ENCODE results near the gene DCN.

Gene DCN

GRCh38 chr12:91185421-91185820 is 2.8 kb upstream of the DCN start:
- DNase-seq: no peak

GRCh38 chr12:91183551-91183950 is 934 bp upstream of the DCN start:
- no peak for DNase-seq

GRCh38 chr12:91180582-91181395 is 1.8 kb downstream of the DCN start:
- DNase-seq: no peak

- no peak for DNase-seq
Measured at GRCh38 chr12:91179966-91180561, 2.6 kb downstream of the DCN start.

- no peak for DNase-seq
Measured at GRCh38 chr12:91179315-91179714, 3.3 kb downstream of the DCN start.

- no peak for DNase-seq
Measured at GRCh38 chr12:91178781-91179180, 3.8 kb downstream of the DCN start.

- no peak for DNase-seq
Measured at GRCh38 chr12:91178139-91178561, 4.5 kb downstream of the DCN start.

GRCh38 chr12:91177381-91177780 is 5.2 kb downstream of the DCN start:
- DNase-seq: no peak

- DNase-seq: no peak
Measured at GRCh38 chr12:91176915-91177314, 5.7 kb downstream of the DCN start.

- DNase-seq: no peak
Measured at GRCh38 chr12:91176358-91176757, 6.3 kb downstream of the DCN start.

- no peak for DNase-seq
Measured at GRCh38 chr12:91173124-91173523, 9.5 kb downstream of the DCN start.

- DNase-seq: no peak
Measured at GRCh38 chr12:91172096-91172495, 10.5 kb downstream of the DCN start.

GRCh38 chr12:91171476-91171875 is 11.1 kb downstream of the DCN start:
- no peak for DNase-seq

GRCh38 chr12:91163116-91163515 is 19.5 kb downstream of the DCN start:
- no peak for DNase-seq

- DNase-seq: no peak
Measured at GRCh38 chr12:91161009-91161408, 21.6 kb downstream of the DCN start.

- DNase-seq: no peak
Measured at GRCh38 chr12:91155990-91156389, 26.6 kb downstream of the DCN start.

GRCh38 chr12:91154131-91154530 is 28.5 kb downstream of the DCN start:
- no peak for DNase-seq

GRCh38 chr12:91144053-91144452 is 38.6 kb downstream of the DCN start:
- DNase-seq: no peak

GRCh38 chr12:91143206-91143605 is 39.4 kb downstream of the DCN start:
- no peak for DNase-seq

- no peak for DNase-seq
Measured at GRCh38 chr12:91142221-91142631, 40.4 kb downstream of the DCN start.

- DNase-seq: no peak
Measured at GRCh38 chr12:91140026-91140931, 42.3 kb downstream of the DCN start.

- DNase-seq: no peak
Measured at GRCh38 chr12:91139286-91139685, 43.3 kb downstream of the DCN start.

GRCh38 chr12:91138337-91138920 is 44.2 kb downstream of the DCN start:
- DNase-seq: no peak
